Esophagus squamous epithelium (tissue), 4 donors: ENCODE measurements around the gene CSMD2.

Source experiments
- CTCF ChIP-seq, 6 experiments: fragments of 450-650 bp in 4 of 6; fragments of 200-600 bp in 2 of 6; sonication (generic) in 2 of 6; IDR thresholded peaks; one replicate each; pipeline ENCODE4 v1.5.1; 2016 to 2019; ENCODE audit warnings: antibody characterized with exemption in 6 of 6, mild to moderate bottlenecking in 4 of 6, moderate library complexity in 4 of 6
- POLR2A ChIP-seq, 4 donors: fragments of 450-650 bp; IDR thresholded peaks; one replicate each; pipeline ENCODE4 v1.6.1; 2017; ENCODE audit warnings: antibody characterized with exemption in 4 of 4, mild to moderate bottlenecking in 4 of 4, moderate library complexity in 3 of 4

- no peak for TF ChIP-seq POLR2A (IDR thresholded peaks at IDR 0.05)
- no peak for TF ChIP-seq CTCF (IDR thresholded peaks at IDR 0.05)
These were observed 155.6 kb downstream of the CSMD2 start for GRCh38 chr1:34009340-34009985.
